Retina (tissue), 1 donor: Measurements from ENCODE around the gene TNFAIP8L2.
"Not testable (repeated sequence)": the region's sequence is repeated elsewhere in the genome, so short reads cannot be mapped to it uniquely, and the experiment has no call there.

ENCODE experiments used
- DNase-seq: peaks from one replicate; pipeline ENCODE4 v3.0.0-alpha.2; 2016

The TNFAIP8L2 gene

GRCh38 chr1:151193304-151193703 lies 36.9 kb downstream of the TNFAIP8L2 start:
- DNase-seq, result no peak

DNA sequence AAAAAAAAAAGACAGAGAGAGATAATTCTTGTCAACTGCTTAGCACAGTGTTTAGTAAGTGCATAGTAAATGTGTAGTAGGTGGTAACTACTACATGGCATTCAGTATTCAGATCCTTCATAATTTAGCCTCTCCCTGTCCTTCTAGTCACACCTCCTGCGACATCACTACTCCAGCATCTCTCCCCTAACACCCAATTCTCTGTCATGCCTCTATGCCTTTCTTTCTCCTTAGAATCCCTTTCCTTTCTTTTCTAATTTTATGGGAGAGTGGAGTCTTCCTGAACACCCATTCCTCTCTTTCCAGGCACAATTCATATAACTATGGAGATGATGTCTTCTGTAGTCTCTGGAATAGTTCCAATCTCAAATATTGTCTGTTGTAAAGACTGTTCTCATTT lies 37.4 kb downstream of the TNFAIP8L2 start:
- no peak for DNase-seq

- not testable (repeated sequence) for DNase-seq
Observed at GRCh38 chr1:151194894-151195594, 38.6 kb downstream of the TNFAIP8L2 start.

DNA sequence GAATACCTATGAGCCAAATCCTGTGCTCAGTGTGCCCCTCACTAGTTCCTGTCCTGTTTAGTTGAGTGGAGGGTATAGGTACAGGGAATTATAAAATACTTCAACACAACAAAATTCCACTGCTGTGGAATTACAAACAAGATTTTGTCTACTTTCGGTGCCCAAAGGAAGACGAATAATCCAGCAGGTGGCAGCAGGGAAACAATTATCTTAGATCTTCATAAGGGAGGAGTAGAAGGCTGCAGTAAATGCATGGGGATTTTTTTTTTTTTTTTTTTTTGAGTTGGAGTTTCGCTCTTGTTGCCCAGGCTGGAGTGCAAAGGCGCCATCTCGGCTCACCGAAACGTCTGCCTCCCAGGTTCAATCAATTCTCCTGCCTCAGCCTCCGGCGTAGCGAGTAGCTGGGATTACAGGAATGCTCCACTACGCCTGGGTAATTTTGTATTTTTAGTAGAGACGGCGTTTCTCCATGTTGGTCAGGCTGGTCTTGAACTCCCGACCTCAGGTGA lies 39.9 kb downstream of the TNFAIP8L2 start:
- peak; percentile 46 for DNase-seq

GRCh38 chr1:151197863-151198253 lies 41.4 kb downstream of the TNFAIP8L2 start:
- no peak for DNase-seq

DNA sequence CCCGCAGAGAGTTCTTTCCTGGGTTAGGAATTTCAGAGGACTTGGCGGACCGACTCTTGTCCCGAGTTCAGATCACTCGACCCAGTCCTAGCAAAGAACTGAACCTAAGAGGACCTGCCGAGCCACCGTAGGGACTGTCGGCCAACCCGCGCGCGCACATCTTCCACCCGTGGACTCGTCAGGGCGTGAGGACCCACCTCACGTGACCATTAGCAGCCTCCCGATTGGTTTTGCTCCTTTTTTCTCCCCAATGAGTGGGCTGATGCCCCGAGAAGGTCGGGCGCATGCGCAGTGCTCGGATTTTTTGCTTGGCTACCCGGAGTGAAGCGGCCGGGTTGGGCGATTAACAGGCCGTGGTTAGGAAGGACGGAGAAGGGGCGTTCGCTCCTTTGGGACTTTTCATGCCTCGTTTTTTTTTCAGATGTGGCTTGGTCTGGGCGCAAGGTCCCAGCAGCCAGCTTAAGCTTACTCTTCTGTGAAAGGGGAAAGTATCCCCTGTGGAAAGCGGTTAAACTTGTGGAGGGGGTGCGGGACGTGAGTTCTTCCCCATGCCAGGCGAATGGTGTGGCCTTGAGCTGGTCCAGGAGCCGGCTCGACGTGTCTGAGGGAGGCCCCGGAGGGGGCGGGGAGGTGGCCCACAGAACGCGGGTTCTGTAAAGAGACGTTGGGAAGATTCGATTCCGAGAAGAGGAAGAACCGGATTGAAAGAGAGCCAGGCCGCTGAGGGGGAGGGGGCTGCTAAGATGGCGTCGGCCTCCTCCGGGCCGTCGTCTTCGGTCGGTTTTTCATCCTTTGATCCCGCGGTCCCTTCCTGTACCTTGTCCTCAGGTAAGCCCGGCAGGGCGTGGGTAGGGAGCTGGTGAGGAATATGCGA lies 42.0 kb downstream of the TNFAIP8L2 start, which contains the start of gene PIP5K1A:
PIP5K1A (plus strand) TSS at position 299 of the 874 bp plus-strand sequence; CDS start at position 744, 445 bp downstream.
- DNase-seq, result peak; percentile 97

GRCh38 chr1:151199873-151200581 lies 43.6 kb downstream of the TNFAIP8L2 start:
- DNase-seq, result no peak

DNA sequence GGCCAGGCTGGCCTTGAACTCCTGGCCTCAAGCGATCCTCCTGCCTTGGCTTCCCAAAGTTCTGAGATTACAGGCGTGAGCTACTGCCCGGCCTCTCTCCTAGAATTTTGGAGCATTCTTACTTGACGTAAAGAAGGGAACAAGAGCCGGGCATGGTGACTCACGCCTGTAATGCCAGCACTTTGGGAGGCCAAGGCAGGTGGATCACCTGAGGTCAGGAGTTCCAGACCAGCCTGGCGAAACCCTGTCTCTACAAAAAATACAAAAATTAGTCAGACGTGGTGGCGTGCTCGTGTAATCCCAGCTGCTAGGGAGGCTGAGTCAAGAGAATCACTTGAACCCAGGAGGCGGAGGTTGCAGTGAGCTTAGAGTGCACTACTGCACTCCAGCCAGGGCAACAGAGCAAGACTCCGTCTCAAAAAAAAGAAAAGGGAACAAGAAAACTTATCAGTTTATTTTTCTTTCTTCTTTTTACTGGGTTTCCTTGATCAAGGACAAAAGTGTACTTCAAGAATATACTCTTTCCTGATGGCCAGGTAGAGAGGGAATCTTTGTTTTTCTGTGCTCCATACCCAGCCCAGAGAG lies 49.0 kb downstream of the TNFAIP8L2 start:
- not testable (repeated sequence) for DNase-seq
